ENCODE measurements around the gene TMEM8B. TPM values are rescaled to one million over a fixed set of nuclear protein-coding genes. Genes with fewer than 3 reads are reported as not detected.
A peak's percentile ranks its signal among the peaks of the same experiment; 100 is the strongest.

Gene TMEM8B
- total RNA-seq, 4 donors from 2014 or later: 7.8 to 21.3 (median 9.6) TPM

GRCh38 chr9:35899021-35899420 lies 70.0 kb downstream of the TMEM8B start:
- Histone ChIP-seq H3K27ac (no peak overlapping the region), H3K4me1 (peaks cover 0 to 23% (median 3%) of the 10 kb centered on the region in 4 donors), H3K9me3 (no peaks in the 10 kb centered on the region), H3K36me3 (no peaks in the 10 kb centered on the region), H3K4me3 (no peak overlapping the region), H3K27me3 (no peaks in the 10 kb centered on the region)
- in situ Hi-C loops (cut with MboI; ENCODE audit: low pct_ligation_motif_present in 1 of 4, low pct_unique_long_range_greater_than_20kb in 1 of 4, low sequenced_read_pairs in 3 of 4): loop anchor here in 1 of 4 donors (10.0 kb wide), 1 partner anchor 104 kb away; the partner anchor contains the start of gene NPR2
- intact Hi-C loops (cut with DNase I; ENCODE audit: low total_unique reads): no loop called here
- TF ChIP-seq POLR2AphosphoS5 (IDR thresholded peaks at IDR 0.05) (no peak), POLR2A (IDR thresholded peaks at IDR 0.05) (no peak), CTCF (IDR thresholded peaks at IDR 0.05) (no peak), EP300 (IDR thresholded peaks at IDR 0.05; ENCODE audit: low read depth) (no peak)
- no peak for DNase-seq
- WGBS, 2 donors (ENCODE audit: low coverage in 1 of 2): 74 to 76% methylated on average over 2 of the region's 2 CpGs

- no peaks in the 10 kb centered on the region for H3K36me3 ChIP-seq
- TF ChIP-seq EP300 (IDR thresholded peaks at IDR 0.05; ENCODE audit: low read depth) (no peak), CTCF (IDR thresholded peaks at IDR 0.05) (peak; percentile 69 to 86 (median 76))
- 5 to 26% methylated on average over 2 to 3 of the region's 3 CpGs for WGBS, 2 donors (ENCODE audit: low coverage in 1 of 2)
- no peak overlapping the region for H3K4me3 ChIP-seq
- in situ Hi-C loops (cut with MboI; ENCODE audit: low pct_ligation_motif_present in 1 of 4, low pct_unique_long_range_greater_than_20kb in 1 of 4, low sequenced_read_pairs in 3 of 4) (no loop called here), intact Hi-C loops (cut with DNase I; ENCODE audit: low total_unique reads) (no loop called here)
- peaks cover 33 to 63% (median 41%) of the 10 kb centered on the region in 4 donors for H3K4me1 ChIP-seq
- no peaks in the 10 kb centered on the region for H3K9me3 ChIP-seq
- no peak overlapping the region for H3K27ac ChIP-seq
- no peak for DNase-seq
- H3K27me3 ChIP-seq: no peaks in the 10 kb centered on the region
Measured at GRCh38 chr9:35903049-35903448, 74.0 kb downstream of the TMEM8B start.

- H3K36me3 ChIP-seq: no peaks in the 10 kb centered on the region
- intact Hi-C loops (cut with DNase I; ENCODE audit: low total_unique reads) (no loop called here), in situ Hi-C loops (cut with MboI; ENCODE audit: low pct_ligation_motif_present in 1 of 4, low pct_unique_long_range_greater_than_20kb in 1 of 4, low sequenced_read_pairs in 3 of 4) (no loop called here)
- no peak for DNase-seq
- TF ChIP-seq EP300 (IDR thresholded peaks at IDR 0.05; ENCODE audit: low read depth): no peak
- TF ChIP-seq CTCF (IDR thresholded peaks at IDR 0.05): no peak
- no peak for TF ChIP-seq POLR2A (IDR thresholded peaks at IDR 0.05)
- no peaks in the 10 kb centered on the region for H3K27me3 ChIP-seq
- no peak overlapping the region for H3K4me3 ChIP-seq
- peak overlapping the region; percentile 94 to 97 (median 96) for H3K27ac ChIP-seq
- WGBS, 2 donors (ENCODE audit: low coverage in 1 of 2): 78% methylated on average over 8 of the region's 8 CpGs; no CpG with 5 or more reads in 1 of the 2 donors
- H3K9me3 ChIP-seq: no peaks in the 10 kb centered on the region
- H3K4me1 ChIP-seq: peaks cover 46 to 76% (median 54%) of the 10 kb centered on the region in 4 donors
Measured at GRCh38 chr9:35904338-35904737, 75.3 kb downstream of the TMEM8B start.

- H3K4me1 ChIP-seq: peaks cover 54 to 85% (median 63%) of the 10 kb centered on the region in 4 donors
- in situ Hi-C loops (cut with MboI; ENCODE audit: low pct_ligation_motif_present in 1 of 4, low pct_unique_long_range_greater_than_20kb in 1 of 4, low sequenced_read_pairs in 3 of 4): no loop called here
- intact Hi-C loops (cut with DNase I; ENCODE audit: low total_unique reads): loop anchor here (5.0 kb wide), 1 partner anchor 42 kb away; no protein-coding TSS in a partner anchor
- H3K9me3 ChIP-seq: no peaks in the 10 kb centered on the region
- TF ChIP-seq POLR2AphosphoS5 (IDR thresholded peaks at IDR 0.05) (peak in 2 of 3 donors; percentile 26 to 32), POLR2A (IDR thresholded peaks at IDR 0.05) (no peak)
- H3K27me3 ChIP-seq: no peaks in the 10 kb centered on the region
- DNase-seq: peak; percentile 69
- H3K36me3 ChIP-seq: no peaks in the 10 kb centered on the region
- no peak overlapping the region for H3K4me3 ChIP-seq
- H3K27ac ChIP-seq: peak overlapping the region; percentile 94 to 97 (median 96)
- 54% methylated on average over 7 of the region's 8 CpGs; no CpG with 5 or more reads in 1 of the 2 donors for WGBS, 2 donors (ENCODE audit: low coverage in 1 of 2)
Measured at GRCh38 chr9:35905051-35905781, 76.2 kb downstream of the TMEM8B start.

Measured in transverse colon (tissue), 4 donors.